Hematopoietic multipotent progenitor cell treated with erythropoietin and hydrocortisone succinate and interleukin-3 and kit ligand, for 8 days (in vitro differentiated cells): ENCODE data around the gene SETD2.
"Not testable (repeated sequence)": the region's sequence is repeated elsewhere in the genome, so short reads cannot be mapped to it uniquely, and the experiment has no call there.

ENCODE experiments used
- DNase-seq: peaks from one replicate; pipeline ENCODE4 v3.0.0-alpha.2; 2015

Gene SETD2

GRCh38 chr3:47092090-47092489 lies 71.8 kb downstream of the SETD2 start:
- no peak for DNase-seq

- no peak for DNase-seq
These were observed 74.3 kb downstream of the SETD2 start for GRCh38 chr3:47089630-47090029.

- DNase-seq = no peak
These were observed 77.8 kb downstream of the SETD2 start for GRCh38 chr3:47086071-47086470.

- DNase-seq = no peak
These were observed 80.1 kb downstream of the SETD2 start for GRCh38 chr3:47083786-47084185.

- no peak for DNase-seq
These were observed 81.4 kb downstream of the SETD2 start for GRCh38 chr3:47082519-47082918.

GRCh38 chr3:47079432-47079831 lies 84.5 kb downstream of the SETD2 start:
- peak; percentile 16 for DNase-seq

- DNase-seq = no peak
These were observed 90.2 kb downstream of the SETD2 start for GRCh38 chr3:47073685-47074084.

- no peak for DNase-seq
These were observed 93.1 kb downstream of the SETD2 start for GRCh38 chr3:47070770-47071169.

- not testable (repeated sequence) for DNase-seq
These were observed 97.7 kb downstream of the SETD2 start for GRCh38 chr3:47066259-47066658.

- DNase-seq = no peak
These were observed 98.2 kb downstream of the SETD2 start for GRCh38 chr3:47065681-47066080.

GRCh38 chr3:47065058-47065457 lies 98.9 kb downstream of the SETD2 start:
- DNase-seq = no peak

GRCh38 chr3:47057212-47057671 lies 106.7 kb downstream of the SETD2 start:
- no peak for DNase-seq

- no peak for DNase-seq
These were observed 107.2 kb downstream of the SETD2 start for GRCh38 chr3:47056705-47057104.

- no peak for DNase-seq
These were observed 109.5 kb downstream of the SETD2 start for GRCh38 chr3:47054412-47054811.

GRCh38 chr3:47047673-47048072 lies 116.2 kb downstream of the SETD2 start:
- DNase-seq = no peak

GRCh38 chr3:47047069-47047468 lies 116.8 kb downstream of the SETD2 start:
- no peak for DNase-seq

- no peak for DNase-seq
These were observed 121.6 kb downstream of the SETD2 start for GRCh38 chr3:47042231-47042791.

GRCh38 chr3:47041114-47041513 lies 122.8 kb downstream of the SETD2 start:
- no peak for DNase-seq

- DNase-seq = not testable (repeated sequence)
These were observed 126.6 kb downstream of the SETD2 start for GRCh38 chr3:47037302-47037701.

- no peak for DNase-seq
These were observed 127.8 kb downstream of the SETD2 start for GRCh38 chr3:47036145-47036544.

GRCh38 chr3:47035645-47036044 lies 128.3 kb downstream of the SETD2 start:
- no peak for DNase-seq

GRCh38 chr3:47034868-47035489 lies 128.9 kb downstream of the SETD2 start:
- no peak for DNase-seq

GRCh38 chr3:47031041-47031440 lies 132.9 kb downstream of the SETD2 start:
- DNase-seq = not testable (repeated sequence)

GRCh38 chr3:47028667-47029066 lies 135.2 kb downstream of the SETD2 start:
- DNase-seq = no peak

- DNase-seq = no peak
These were observed 135.8 kb downstream of the SETD2 start for GRCh38 chr3:47028146-47028545.
